Epithelial cell of prostate (primary cell): Measurements from ENCODE around the gene ULBP2.
"Not testable (repeated sequence)": the region's sequence is repeated elsewhere in the genome, so short reads cannot be mapped to it uniquely, and the experiment has no call there.

Experiments used
- DNase-seq: peaks from one replicate; pipeline ENCODE4 v3.0.0-alpha.2; 2011; ENCODE audit warnings: low read depth, low spot score
- H3K27ac ChIP-seq: fragments of 450-650 bp; 2 replicates; pipeline ENCODE4 v1.5.1; 2017; ENCODE audit warnings: mild to moderate bottlenecking

The ULBP2 gene

GRCh38 chr6:149990661-149991471, 49.1 kb downstream of the ULBP2 start:
- DNase-seq = no peak
- no peak overlapping the region for H3K27ac ChIP-seq

GRCh38 chr6:149991472-149991795, 49.6 kb downstream of the ULBP2 start:
- not testable (repeated sequence) for H3K27ac ChIP-seq, DNase-seq

- DNase-seq = no peak
- no peak overlapping the region for H3K27ac ChIP-seq
Measured at GRCh38 chr6:149991838-149992237, 50.0 kb downstream of the ULBP2 start.

- no peak overlapping the region for H3K27ac ChIP-seq
- no peak for DNase-seq
Measured at GRCh38 chr6:149995235-149995750, 53.5 kb downstream of the ULBP2 start.

GRCh38 chr6:149995971-149996370, 54.2 kb downstream of the ULBP2 start:
- H3K27ac ChIP-seq = no peak overlapping the region
- no peak for DNase-seq
